A673 (cell line): Measurements from ENCODE around the gene C3orf20.

ENCODE experiments used
- EZH2 ChIP-seq: fragments of 200-600 bp; sonication (generic); IDR thresholded peaks from 2 replicates; pipeline ENCODE4 v1.6.1; 2017; ENCODE audit warnings: borderline replicate concordance, low read depth, mild to moderate bottlenecking, mixed read lengths, antibody characterized with exemption, low read length; ENCODE audit not compliant: poor library complexity, severe bottlenecking
- TF ChIP-seq, protein P1 (sequence below): fragments of 300-800, 200-600 bp; sonication (generic); conservative IDR thresholded peaks from 2 replicates; pipeline ENCODE4 v1.5.1; 2017; ENCODE audit warnings: low read depth, mild to moderate bottlenecking, antibody characterized with exemption, low read length, moderate library complexity, mixed read lengths

- TF ChIP-seq, protein P1, sequence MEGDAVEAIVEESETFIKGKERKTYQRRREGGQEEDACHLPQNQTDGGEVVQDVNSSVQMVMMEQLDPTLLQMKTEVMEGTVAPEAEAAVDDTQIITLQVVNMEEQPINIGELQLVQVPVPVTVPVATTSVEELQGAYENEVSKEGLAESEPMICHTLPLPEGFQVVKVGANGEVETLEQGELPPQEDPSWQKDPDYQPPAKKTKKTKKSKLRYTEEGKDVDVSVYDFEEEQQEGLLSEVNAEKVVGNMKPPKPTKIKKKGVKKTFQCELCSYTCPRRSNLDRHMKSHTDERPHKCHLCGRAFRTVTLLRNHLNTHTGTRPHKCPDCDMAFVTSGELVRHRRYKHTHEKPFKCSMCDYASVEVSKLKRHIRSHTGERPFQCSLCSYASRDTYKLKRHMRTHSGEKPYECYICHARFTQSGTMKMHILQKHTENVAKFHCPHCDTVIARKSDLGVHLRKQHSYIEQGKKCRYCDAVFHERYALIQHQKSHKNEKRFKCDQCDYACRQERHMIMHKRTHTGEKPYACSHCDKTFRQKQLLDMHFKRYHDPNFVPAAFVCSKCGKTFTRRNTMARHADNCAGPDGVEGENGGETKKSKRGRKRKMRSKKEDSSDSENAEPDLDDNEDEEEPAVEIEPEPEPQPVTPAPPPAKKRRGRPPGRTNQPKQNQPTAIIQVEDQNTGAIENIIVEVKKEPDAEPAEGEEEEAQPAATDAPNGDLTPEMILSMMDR, result no peak
- TF ChIP-seq EZH2, result no peak
Observed at GRCh38 chr3:14631687-14632441, 43.1 kb upstream of the C3orf20 start.
